Measurements from ENCODE around the gene ARHGAP24.

DNA sequence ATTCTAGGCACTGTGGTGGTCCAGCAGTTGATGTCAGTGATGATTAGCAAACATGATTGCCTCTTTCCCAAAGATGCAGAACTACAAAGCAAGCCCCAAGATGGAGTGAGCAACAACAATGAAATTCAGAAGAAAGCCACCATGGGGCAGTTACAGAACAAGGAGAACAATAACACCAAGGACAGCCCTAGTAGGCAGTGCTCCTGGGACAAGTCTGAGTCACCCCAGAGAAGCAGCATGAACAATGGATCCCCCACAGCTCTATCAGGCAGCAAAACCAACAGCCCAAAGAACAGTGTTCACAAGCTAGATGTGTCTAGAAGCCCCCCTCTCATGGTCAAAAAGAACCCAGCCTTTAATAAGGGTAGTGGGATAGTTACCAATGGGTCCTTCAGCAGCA is 519.6 kb downstream of the ARHGAP24 start:
- TF ChIP-seq, protein P1, sequence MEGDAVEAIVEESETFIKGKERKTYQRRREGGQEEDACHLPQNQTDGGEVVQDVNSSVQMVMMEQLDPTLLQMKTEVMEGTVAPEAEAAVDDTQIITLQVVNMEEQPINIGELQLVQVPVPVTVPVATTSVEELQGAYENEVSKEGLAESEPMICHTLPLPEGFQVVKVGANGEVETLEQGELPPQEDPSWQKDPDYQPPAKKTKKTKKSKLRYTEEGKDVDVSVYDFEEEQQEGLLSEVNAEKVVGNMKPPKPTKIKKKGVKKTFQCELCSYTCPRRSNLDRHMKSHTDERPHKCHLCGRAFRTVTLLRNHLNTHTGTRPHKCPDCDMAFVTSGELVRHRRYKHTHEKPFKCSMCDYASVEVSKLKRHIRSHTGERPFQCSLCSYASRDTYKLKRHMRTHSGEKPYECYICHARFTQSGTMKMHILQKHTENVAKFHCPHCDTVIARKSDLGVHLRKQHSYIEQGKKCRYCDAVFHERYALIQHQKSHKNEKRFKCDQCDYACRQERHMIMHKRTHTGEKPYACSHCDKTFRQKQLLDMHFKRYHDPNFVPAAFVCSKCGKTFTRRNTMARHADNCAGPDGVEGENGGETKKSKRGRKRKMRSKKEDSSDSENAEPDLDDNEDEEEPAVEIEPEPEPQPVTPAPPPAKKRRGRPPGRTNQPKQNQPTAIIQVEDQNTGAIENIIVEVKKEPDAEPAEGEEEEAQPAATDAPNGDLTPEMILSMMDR (conservative IDR thresholded peaks at IDR 0.05) = no peak
- TF ChIP-seq ZFX (IDR thresholded peaks at IDR 0.05) = no peak
